ENCODE results near the gene KIAA0753. TPM values are rescaled to one million over a fixed set of nuclear protein-coding genes. Genes with fewer than 3 reads are reported as not detected.
A peak's percentile ranks its signal among the peaks of the same experiment; 100 is the strongest.

Gene KIAA0753
- total RNA-seq, 1 experiment from 2014 or later: 25.9 TPM

- DNase-seq: no peak
- TF ChIP-seq, protein P1, sequence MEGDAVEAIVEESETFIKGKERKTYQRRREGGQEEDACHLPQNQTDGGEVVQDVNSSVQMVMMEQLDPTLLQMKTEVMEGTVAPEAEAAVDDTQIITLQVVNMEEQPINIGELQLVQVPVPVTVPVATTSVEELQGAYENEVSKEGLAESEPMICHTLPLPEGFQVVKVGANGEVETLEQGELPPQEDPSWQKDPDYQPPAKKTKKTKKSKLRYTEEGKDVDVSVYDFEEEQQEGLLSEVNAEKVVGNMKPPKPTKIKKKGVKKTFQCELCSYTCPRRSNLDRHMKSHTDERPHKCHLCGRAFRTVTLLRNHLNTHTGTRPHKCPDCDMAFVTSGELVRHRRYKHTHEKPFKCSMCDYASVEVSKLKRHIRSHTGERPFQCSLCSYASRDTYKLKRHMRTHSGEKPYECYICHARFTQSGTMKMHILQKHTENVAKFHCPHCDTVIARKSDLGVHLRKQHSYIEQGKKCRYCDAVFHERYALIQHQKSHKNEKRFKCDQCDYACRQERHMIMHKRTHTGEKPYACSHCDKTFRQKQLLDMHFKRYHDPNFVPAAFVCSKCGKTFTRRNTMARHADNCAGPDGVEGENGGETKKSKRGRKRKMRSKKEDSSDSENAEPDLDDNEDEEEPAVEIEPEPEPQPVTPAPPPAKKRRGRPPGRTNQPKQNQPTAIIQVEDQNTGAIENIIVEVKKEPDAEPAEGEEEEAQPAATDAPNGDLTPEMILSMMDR (IDR thresholded peaks at IDR 0.05; ENCODE audit: unreplicated experiment): no peak
- Mint-ChIP-seq H3K27ac (ENCODE audit: unreplicated experiment) (no peak overlapping the region), H3K36me3 (ENCODE audit: insufficient read depth, unreplicated experiment) (peaks cover 26% of the 10 kb centered on the region), H3K9me3 (ENCODE audit: low read depth, unreplicated experiment) (no peaks in the 10 kb centered on the region), H3K27me3 (ENCODE audit: unreplicated experiment) (peaks cover 9% of the 10 kb centered on the region), H3K4me3 (ENCODE audit: low read depth, unreplicated experiment) (no peak overlapping the region), H3K4me1 (ENCODE audit: low read depth, unreplicated experiment) (peaks cover 19% of the 10 kb centered on the region)
- CTCF ChIA-PET: no interaction called here
- intact Hi-C loops (cut with micrococcal nuclease; ENCODE audit: unreplicated experiment): no loop called here
- BruUV-seq (replicated peaks): no TSS peak
Observed at GRCh38 chr17:6654841-6655731, 14.6 kb upstream of the KIAA0753 start.

- Mint-ChIP-seq H3K27me3 (ENCODE audit: unreplicated experiment) (no peaks in the 10 kb centered on the region), H3K4me1 (ENCODE audit: low read depth, unreplicated experiment) (peaks cover 23% of the 10 kb centered on the region), H3K4me3 (ENCODE audit: low read depth, unreplicated experiment) (peak overlapping the region; percentile 89), H3K27ac (ENCODE audit: unreplicated experiment) (no peak overlapping the region), H3K36me3 (ENCODE audit: insufficient read depth, unreplicated experiment) (peaks cover 34% of the 10 kb centered on the region), H3K9me3 (ENCODE audit: low read depth, unreplicated experiment) (no peaks in the 10 kb centered on the region)
- DNase-seq: peak; percentile 17
- intact Hi-C loops (cut with micrococcal nuclease; ENCODE audit: unreplicated experiment): no loop called here
- BruUV-seq (replicated peaks): no TSS peak
- CTCF ChIA-PET: no interaction called here
- TF ChIP-seq, protein P1 (IDR thresholded peaks at IDR 0.05; ENCODE audit: unreplicated experiment): no peak
Observed at GRCh38 chr17:6651919-6652452, 11.5 kb upstream of the KIAA0753 start.

DNA sequence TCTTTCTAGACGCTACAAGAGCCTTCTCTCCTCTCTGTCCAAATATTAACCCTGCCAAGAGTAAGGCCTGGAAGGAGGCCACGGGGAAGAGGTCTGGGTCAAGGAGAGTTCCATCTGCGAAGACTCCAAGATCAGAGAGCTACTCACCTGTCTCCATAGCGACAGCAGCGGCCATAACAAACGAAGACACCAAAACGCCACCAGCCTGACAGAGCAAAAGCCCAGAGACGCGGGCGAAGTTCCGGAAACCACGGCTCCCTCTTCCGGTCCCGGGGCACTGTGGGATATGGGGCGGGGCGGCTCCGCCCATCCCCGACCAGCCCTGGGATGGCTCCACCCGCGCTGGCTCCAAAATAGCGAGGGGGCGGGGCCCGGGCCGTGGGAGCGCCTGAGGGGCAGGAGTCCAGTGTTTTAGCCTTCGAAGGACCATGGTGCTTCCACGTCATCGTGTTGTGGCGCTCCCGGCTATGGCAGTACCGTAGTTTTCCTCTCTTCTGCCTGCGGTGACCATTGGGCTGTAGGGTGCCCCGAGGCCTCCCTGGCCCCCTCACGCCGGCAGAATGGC lies 10.9 kb upstream of the KIAA0753 start, which contains the start of the genes C17orf100 and MED31:
C17orf100 (plus strand) TSS at position 409 of the 565 bp plus-strand sequence; CDS start at position 561, 152 bp downstream.
MED31 (minus strand) TSS at position 252 of the 565 bp plus-strand sequence; CDS start at position 175, 77 bp downstream.
- no TSS peak for BruUV-seq (replicated peaks)
- Mint-ChIP-seq H3K27ac (ENCODE audit: unreplicated experiment) (peak within 1 kb of the TSS; percentile 92), H3K9me3 (ENCODE audit: low read depth, unreplicated experiment) (no peaks in the 10 kb centered on the region), H3K4me3 (ENCODE audit: low read depth, unreplicated experiment) (peak within 1 kb of the TSS; percentile 89), H3K36me3 (ENCODE audit: insufficient read depth, unreplicated experiment) (peaks cover 34% of the 10 kb centered on the region), H3K27me3 (ENCODE audit: unreplicated experiment) (no peaks in the 10 kb centered on the region), H3K4me1 (ENCODE audit: low read depth, unreplicated experiment) (peaks cover 26% of the 10 kb centered on the region)
- TF ChIP-seq, protein P1 (IDR thresholded peaks at IDR 0.05; ENCODE audit: unreplicated experiment): no peak
- DNase-seq: peak; percentile 95
- CTCF ChIA-PET: interaction anchor here (0.6 kb wide), 1 partner anchor 13 kb away, joined by 3 read pairs; no protein-coding TSS in a partner anchor
- intact Hi-C loops (cut with micrococcal nuclease; ENCODE audit: unreplicated experiment): no loop called here

DNA sequence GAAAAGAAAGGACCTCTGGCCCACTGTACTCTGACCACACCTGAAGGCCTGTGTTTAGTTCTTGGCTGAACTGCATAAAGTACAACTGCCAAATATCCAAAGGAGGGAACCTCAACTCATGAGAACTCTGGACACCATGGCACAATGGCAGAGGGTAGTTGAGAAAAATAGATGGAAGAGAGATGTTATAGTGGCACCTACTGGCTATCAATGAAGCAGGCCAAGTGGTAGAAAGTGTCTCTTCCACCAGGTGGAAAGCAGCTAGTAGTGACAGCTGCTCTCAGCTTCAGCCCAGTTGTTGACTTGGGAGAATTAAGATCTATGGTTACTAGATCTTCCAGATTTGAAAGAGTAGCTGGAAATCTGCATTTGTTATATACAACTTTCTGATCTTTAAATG lies 7.7 kb upstream of the KIAA0753 start:
- Mint-ChIP-seq H3K27ac (ENCODE audit: unreplicated experiment) (no peak overlapping the region), H3K27me3 (ENCODE audit: unreplicated experiment) (no peaks in the 10 kb centered on the region), H3K4me3 (ENCODE audit: low read depth, unreplicated experiment) (no peak overlapping the region), H3K9me3 (ENCODE audit: low read depth, unreplicated experiment) (no peaks in the 10 kb centered on the region), H3K4me1 (ENCODE audit: low read depth, unreplicated experiment) (peaks cover 29% of the 10 kb centered on the region), H3K36me3 (ENCODE audit: insufficient read depth, unreplicated experiment) (peaks cover 38% of the 10 kb centered on the region)
- BruUV-seq (replicated peaks): no TSS peak
- intact Hi-C loops (cut with micrococcal nuclease; ENCODE audit: unreplicated experiment): loop anchor here (5.0 kb wide), 1 partner anchor 176 kb away; no protein-coding TSS in a partner anchor
- CTCF ChIA-PET: interaction anchor here (0.7 to 1.0 kb wide), 3 partner anchors 25 to 212 kb away, joined by 4 to 7 read pairs (median 4); no protein-coding TSS in a partner anchor
- no peak for DNase-seq
- TF ChIP-seq, protein P1 (IDR thresholded peaks at IDR 0.05; ENCODE audit: unreplicated experiment): no peak

Measured in Calu3 (cell line).